Kidney (tissue), 14 donors: ENCODE data around the gene INSYN1. TPM values are rescaled to one million over a fixed set of nuclear protein-coding genes. Genes with fewer than 3 reads are reported as not detected.

Experiments used
- DNase-seq, 5 donors: peaks; one replicate each; pipeline ENCODE4 v3.0.0-alpha.2; 2013 to 2020
- FAIRE-seq: peaks from 2 replicates; lab custom pipeline; 2012; peaks lifted over from hg19 to GRCh38; lab: Jason Lieb, UNC
- H3K27ac ChIP-seq, 2 donors: one replicate each; pipeline ENCODE4 v1.7.0; 2013; ENCODE audit warnings: low read depth in 2 of 2, low read length in 2 of 2, inconsistent platforms in 1 of 2
- H3K27me3 ChIP-seq: one replicate; pipeline ENCODE4 v1.7.1; 2013; ENCODE audit warnings: low read length, inconsistent platforms; ENCODE audit not compliant: control insufficient read depth, insufficient read depth
- H3K36me3 ChIP-seq, 3 donors: one replicate each; pipeline versions ENCODE4 v1.7.0 to v1.7.1; 2013; ENCODE audit warnings: low read length in 3 of 3, control low read depth in 1 of 3, inconsistent platforms in 1 of 3; ENCODE audit not compliant: insufficient read depth in 3 of 3, control insufficient read depth in 2 of 3
- H3K4me1 ChIP-seq, 3 donors: one replicate each; pipeline versions ENCODE4 v1.7.0 to v1.7.1; 2013; ENCODE audit warnings: low read length in 3 of 3, inconsistent platforms in 1 of 3, low read depth in 1 of 3; ENCODE audit not compliant: control insufficient read depth in 2 of 3, insufficient read depth in 2 of 3
- H3K4me3 ChIP-seq, 3 donors: one replicate each; pipeline versions ENCODE4 v1.7.0 to v1.8.1; 2013; ENCODE audit warnings: low read length in 3 of 3, control low read depth in 1 of 3, inconsistent platforms in 1 of 3
- H3K9ac ChIP-seq, 3 donors: one replicate each; pipeline versions ENCODE4 v1.7.0 to v1.7.1; 2013; ENCODE audit warnings: low read length in 3 of 3, control low read depth in 1 of 3, inconsistent platforms in 1 of 3
- H3K9me3 ChIP-seq, 3 donors: one replicate each; pipeline versions ENCODE4 v1.7.0 to v1.7.1; 2013; ENCODE audit warnings: low read length in 3 of 3, control low read depth in 1 of 3, inconsistent platforms in 1 of 3; ENCODE audit not compliant: control insufficient read depth in 2 of 3, insufficient read depth in 1 of 3
- CTCF ChIP-seq: IDR thresholded peaks from 3 replicates; pipeline ENCODE4 v1.5.1; 2012; ENCODE audit warnings: mild to moderate bottlenecking, moderate library complexity, borderline replicate concordance; ENCODE audit not compliant: insufficient read depth; ENCODE audit errors: extremely low read depth
- intact Hi-C: fragments of 100-400 bp; cut with DNase I; formaldehyde crosslinking; loops from one replicate; pipeline ENCODE4 v1.11.1; 2022
- polyA plus RNA-seq: library from polyadenylated mRNA; stranded (reverse); fragments of 350-450 nt; fragmentation: Illumina TruSeq; extraction: RNeasy Lipid Tissue Mini Kit (QIAGEN cat#74804); gene quantifications from one replicate; pipeline ENCODE4 v1.2.3, GENCODE V29; 2014; ENCODE audit warnings: low read depth, low replicate concordance; ENCODE audit not compliant: insufficient read depth
- total RNA-seq: library from RNA; stranded (reverse); fragmentation: NEBNext Ultra II Directional; extraction: Animal tissue kit (Norgen Biotek cat#: 25700); gene quantifications from one replicate; pipeline ENCODE4 v1.2.1, GENCODE V29; 2021
- donor health status: control.
- donor health status: control.
- donor health status: control.
- donor health status: control.
- donor health status: control.
- donor health status: DM: yes; HTN: yes; CAD: no.
- donor health status: Normal renal cell carcinoma (clear cell type).

The INSYN1 gene
- total and polyA plus RNA-seq, 2 donors from 2014 or later = 4.2 to 39.6 TPM

GRCh38 chr15:73717206-73717605 lies 35.9 kb downstream of the INSYN1 start:
- Histone ChIP-seq H3K9me3 (no peaks in the 10 kb centered on the region), H3K9ac (no peak overlapping the region), H3K36me3 (no peaks in the 10 kb centered on the region), H3K27me3 (no peaks in the 10 kb centered on the region), H3K4me1 (no peaks in the 10 kb centered on the region), H3K4me3 (no peak overlapping the region), H3K27ac (no peak overlapping the region)
- intact Hi-C loops = no loop called here
- DNase-seq (no peak), FAIRE-seq (no peak)
- no peak for TF ChIP-seq CTCF

GRCh38 chr15:73716417-73716816 lies 36.7 kb downstream of the INSYN1 start:
- no peaks in the 10 kb centered on the region for H3K36me3 ChIP-seq
- H3K4me1 ChIP-seq = no peaks in the 10 kb centered on the region
- DNase-seq = no peak
- no peak overlapping the region for H3K9ac ChIP-seq
- intact Hi-C loops = no loop called here
- no peak for TF ChIP-seq CTCF
- no peaks in the 10 kb centered on the region for H3K9me3 ChIP-seq
- no peak overlapping the region for H3K27ac ChIP-seq
- H3K4me3 ChIP-seq = no peak overlapping the region
- no peak for FAIRE-seq
- H3K27me3 ChIP-seq = no peaks in the 10 kb centered on the region

- Histone ChIP-seq H3K27ac (no peak overlapping the region), H3K4me1 (no peaks in the 10 kb centered on the region), H3K27me3 (no peaks in the 10 kb centered on the region), H3K4me3 (no peak overlapping the region), H3K9me3 (no peaks in the 10 kb centered on the region), H3K9ac (no peak overlapping the region), H3K36me3 (no peaks in the 10 kb centered on the region)
- TF ChIP-seq CTCF = no peak
- intact Hi-C loops = no loop called here
- DNase-seq (no peak), FAIRE-seq (no peak)
Observed at GRCh38 chr15:73715417-73715816, 37.7 kb downstream of the INSYN1 start.

GRCh38 chr15:73714695-73715301 lies 38.4 kb downstream of the INSYN1 start:
- Histone ChIP-seq H3K36me3 (no peaks in the 10 kb centered on the region), H3K4me3 (no peak overlapping the region), H3K27me3 (no peaks in the 10 kb centered on the region), H3K27ac (no peak overlapping the region), H3K9ac (no peak overlapping the region), H3K4me1 (no peaks in the 10 kb centered on the region), H3K9me3 (no peaks in the 10 kb centered on the region)
- intact Hi-C loops = no loop called here
- no peak for TF ChIP-seq CTCF
- DNase-seq (no peak), FAIRE-seq (no peak)
